Measurements from ENCODE around the gene ATRIP. TPM values are rescaled to one million over a fixed set of nuclear protein-coding genes. Genes with fewer than 3 reads are reported as not detected.

Gene ATRIP
- total RNA-seq (2012; rRNA removed) (7.2 and 10.8 TPM in 2 replicates), polyA plus RNA-seq (2012; rRNA removed) (6.8 and 7.2 TPM in 2 replicates), Bru-seq, nascent RNA (percentile 44 among the genes with signal in this experiment), BruChase-seq, experiment 1, labeled RNA remaining after a 6-hour chase (percentile 52 among the genes with signal in this experiment), BruChase-seq, experiment 2, labeled RNA remaining after a 2-hour chase (percentile 43 among the genes with signal in this experiment)
- 3.8 and 4.0 TPM in 2 replicates for polyA plus RNA-seq (2012; cell fraction: cytosol; rRNA removed)
- 8.2 and 14.4 TPM in 2 replicates for polyA plus RNA-seq (2012; cell fraction: nucleus; rRNA removed; ENCODE audit: low replicate concordance)
- long read RNA-seq, full-length matches to known transcripts, result 2 of 3 reads
- long read RNA-seq, partial matches to known transcripts, result 0 of 3 reads
- long read RNA-seq, other reads (novel, unspliced or antisense), result 1 of 3 reads

DNA sequence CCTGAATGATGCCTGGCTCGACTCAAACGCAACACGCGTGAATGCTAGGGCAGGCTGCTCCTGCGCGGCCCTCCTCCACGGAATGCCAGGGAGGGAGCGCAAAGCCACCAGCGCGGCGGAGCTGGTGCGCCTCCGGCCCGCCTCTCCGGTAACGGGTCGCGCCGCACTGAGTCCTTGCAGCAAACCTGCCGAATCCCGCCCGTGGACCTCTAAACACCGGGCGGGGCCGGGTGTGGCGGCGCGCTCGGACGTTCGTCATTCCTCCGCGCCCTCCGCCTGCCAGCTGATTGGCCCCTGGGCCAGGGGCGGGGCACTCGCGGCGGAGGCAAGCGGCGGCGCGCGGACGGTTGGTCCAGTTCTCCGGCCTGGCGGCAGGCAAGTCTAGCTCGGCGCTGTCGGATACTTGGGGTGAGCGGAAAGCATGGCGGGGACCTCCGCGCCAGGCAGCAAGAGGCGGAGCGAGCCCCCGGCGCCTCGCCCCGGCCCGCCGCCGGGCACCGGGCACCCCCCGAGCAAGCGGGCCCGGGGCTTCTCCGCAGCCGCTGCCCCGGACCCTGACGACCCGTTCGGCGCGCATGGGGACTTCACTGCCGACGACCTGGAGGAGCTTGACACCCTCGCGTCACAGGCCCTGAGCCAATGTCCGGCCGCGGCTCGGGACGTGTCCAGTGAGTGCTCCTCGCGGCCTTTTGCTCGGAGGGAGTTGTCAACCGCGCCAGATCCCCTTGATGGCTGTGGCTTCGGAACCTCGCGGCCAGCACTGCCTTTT is at the start of gene ATRIP:
TSS of gene ATRIP (plus strand) at position 313 of the 769 bp plus-strand sequence. CDS start at position 422, 109 bp downstream.
- no peak within 1 kb of the TSS for H3K18ac ChIP-seq (ENCODE audit: low read depth, low read length)
- H3K36me3 ChIP-seq (ENCODE audit: control insufficient read depth, insufficient read depth, low read length), result peaks cover 17% of the 10 kb centered on the region
- H3K4me2 ChIP-seq (ENCODE audit: low read depth, low read length), result peak within 1 kb of the TSS; percentile 98
- peak within 1 kb of the TSS; percentile 61 for H2BK5ac ChIP-seq (ENCODE audit: low read depth, low read length, poor library complexity, severe bottlenecking)
- H4K8ac ChIP-seq (ENCODE audit: low read depth in 2 of 2, low read length in 2 of 2), result peak within 1 kb of the TSS; percentile 63 to 87
- H3K9me1 ChIP-seq (ENCODE audit: insufficient read depth, low read length), result peaks cover 8% of the 10 kb centered on the region
- H3K9ac ChIP-seq (ENCODE audit: low read depth, low read length), result peak within 1 kb of the TSS; percentile 82
- DNase-seq, result peak; percentile 77
- H2BK120ac ChIP-seq (ENCODE audit: low read depth, low read length), result no peak within 1 kb of the TSS
- peak within 1 kb of the TSS; percentile 92 for H3K4ac ChIP-seq (ENCODE audit: low read depth, low read length)
- H2AK5ac ChIP-seq (ENCODE audit: low read depth, low read length), result peak within 1 kb of the TSS; percentile 77
- peak within 1 kb of the TSS; percentile 79 for H3K14ac ChIP-seq (replicated peaks; ENCODE audit: low read depth, low read length)
- no TSS peak for BruUV-seq (replicated peaks)
- intact Hi-C loops (cut with micrococcal nuclease) (loop anchor here (10.0 kb wide), 1 partner anchor 188 kb away; the partner anchor contains the start of gene SLC26A6), in situ Hi-C loops (cut with MboI; ENCODE audit: low sequenced_read_pairs) (no loop called here), dilution Hi-C loops (cut with HindIII; ENCODE audit: low sequenced_read_pairs, unreplicated experiment) (no loop called here)
- peak within 1 kb of the TSS; percentile 95 for H2AK9ac ChIP-seq (replicated peaks; ENCODE audit: low read depth, low read length, poor library complexity)
- ChIA-PET CTCF (interaction anchor here (2.9 kb wide), 1 partner anchor 11 kb away, joined by 19 read pairs; no protein-coding TSS in a partner anchor), POLR2A (ENCODE audit: unreplicated experiment) (no interaction called here)
- peak within 1 kb of the TSS; percentile 86 for H4K5ac ChIP-seq (ENCODE audit: low read depth, low read length)
- WGBS, 2 experiments (ENCODE audit: extremely low coverage in 2 of 2, insufficient read length in 1 of 2), result 0% methylated on average over 65 of the region's 91 CpGs; no CpG with 5 or more reads in 1 of the 2 experiments
- H4K20me1 ChIP-seq (ENCODE audit: insufficient read depth, low read length), result peaks cover 5% of the 10 kb centered on the region; the same call in 1 of the 2 replicates
- TF ChIP-seq FOS (IDR thresholded peaks at IDR 0.05; ENCODE audit: low read depth, low read length) (no peak), POLR2A (IDR thresholded peaks at IDR 0.05; ENCODE audit: low read depth, low read length) (peak; percentile 92), BHLHE40 (IDR thresholded peaks at IDR 0.05; ENCODE audit: low read depth, low read length) (no peak), RFX5 (IDR thresholded peaks at IDR 0.05; ENCODE audit: low read depth, low read length) (no peak), MAZ (IDR thresholded peaks at IDR 0.05; ENCODE audit: borderline replicate concordance, low read depth, low read length) (peak; percentile 92; the same call in 1 of the 2 replicates), MXI1 (IDR thresholded peaks at IDR 0.05; ENCODE audit: borderline replicate concordance, low read depth, low read length) (peak; percentile 93), CEBPB (IDR thresholded peaks at IDR 0.05; ENCODE audit: low read depth, low read length) (no peak), SMC3 (IDR thresholded peaks at IDR 0.05; ENCODE audit: low read depth, low read length) (no peak), NFE2L2 (IDR thresholded peaks at IDR 0.05; ENCODE audit: low read depth, low read length) (no peak), MAFK (IDR thresholded peaks at IDR 0.05; ENCODE audit: low read depth, low read length) (no peak), RCOR1 (IDR thresholded peaks at IDR 0.05; ENCODE audit: insufficient replicate concordance, low read length) (peak; percentile 13)
- TF ChIP-seq, protein P1, sequence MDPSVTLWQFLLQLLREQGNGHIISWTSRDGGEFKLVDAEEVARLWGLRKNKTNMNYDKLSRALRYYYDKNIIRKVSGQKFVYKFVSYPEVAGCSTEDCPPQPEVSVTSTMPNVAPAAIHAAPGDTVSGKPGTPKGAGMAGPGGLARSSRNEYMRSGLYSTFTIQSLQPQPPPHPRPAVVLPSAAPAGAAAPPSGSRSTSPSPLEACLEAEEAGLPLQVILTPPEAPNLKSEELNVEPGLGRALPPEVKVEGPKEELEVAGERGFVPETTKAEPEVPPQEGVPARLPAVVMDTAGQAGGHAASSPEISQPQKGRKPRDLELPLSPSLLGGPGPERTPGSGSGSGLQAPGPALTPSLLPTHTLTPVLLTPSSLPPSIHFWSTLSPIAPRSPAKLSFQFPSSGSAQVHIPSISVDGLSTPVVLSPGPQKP (IDR thresholded peaks at IDR 0.05; ENCODE audit: borderline replicate concordance, low read depth, low read length), result no peak
- H3K23ac ChIP-seq (ENCODE audit: low read depth, low read length), result peak within 1 kb of the TSS; percentile 97
- H4K91ac ChIP-seq (ENCODE audit: insufficient read depth, low read depth, low read length), result peak within 1 kb of the TSS; percentile 71
- H2BK20ac ChIP-seq (ENCODE audit: low read depth, low read length), result no peak within 1 kb of the TSS
- peaks cover 6% of the 10 kb centered on the region for H3K4me1 ChIP-seq (ENCODE audit: control insufficient read depth, insufficient read depth, low read length)
- H3K9me3 ChIP-seq (ENCODE audit: control insufficient read depth, insufficient read depth, low read length), result no peaks in the 10 kb centered on the region
- peak within 1 kb of the TSS; percentile 99 for H2AFZ ChIP-seq (replicated peaks; ENCODE audit: low read length, poor library complexity)
- peak within 1 kb of the TSS; percentile 85 for H3K56ac ChIP-seq (ENCODE audit: extremely low read depth, insufficient read depth, low read length)
- H2BK15ac ChIP-seq (ENCODE audit: low read depth, low read length), result no peak within 1 kb of the TSS
- H3K27ac ChIP-seq (ENCODE audit: insufficient read depth, low read length), result peak within 1 kb of the TSS; percentile 57
- peak; percentile 98 for ATAC-seq (ENCODE audit: low read depth)
- peak within 1 kb of the TSS; percentile 93 for H3K4me3 ChIP-seq (ENCODE audit: insufficient read depth, low read depth, low read length)
- H3K27me3 ChIP-seq (ENCODE audit: control insufficient read depth, insufficient read depth, low read length), result no peaks in the 10 kb centered on the region
- peaks cover 40 to 47% of the 10 kb centered on the region in 2 experiments for H3K79me1 ChIP-seq (ENCODE audit: low read depth in 1 of 2, low read length in 2 of 2)

Measured in IMR-90 (cell line).